Tibial nerve (tissue), 3 donors: ENCODE measurements around the gene RPL19.

Experiments used
- POLR2A ChIP-seq, 2 donors: fragments of 450-650 bp; IDR thresholded peaks; one replicate each; pipeline ENCODE4 v1.6.1; 2017; ENCODE audit warnings: antibody characterized with exemption in 2 of 2, mild to moderate bottlenecking in 2 of 2, moderate library complexity in 2 of 2
- TF ChIP-seq, protein P1 (sequence below), 5 experiments: fragments of 200-600 bp in 3 of 5; fragments of 450-650 bp in 2 of 5; sonication (generic) in 3 of 5; IDR thresholded peaks; one replicate each; pipeline ENCODE4 v1.5.1; 2016 to 2019; ENCODE audit warnings: antibody characterized with exemption in 5 of 5, mild to moderate bottlenecking in 3 of 5, moderate library complexity in 2 of 5

DNA sequence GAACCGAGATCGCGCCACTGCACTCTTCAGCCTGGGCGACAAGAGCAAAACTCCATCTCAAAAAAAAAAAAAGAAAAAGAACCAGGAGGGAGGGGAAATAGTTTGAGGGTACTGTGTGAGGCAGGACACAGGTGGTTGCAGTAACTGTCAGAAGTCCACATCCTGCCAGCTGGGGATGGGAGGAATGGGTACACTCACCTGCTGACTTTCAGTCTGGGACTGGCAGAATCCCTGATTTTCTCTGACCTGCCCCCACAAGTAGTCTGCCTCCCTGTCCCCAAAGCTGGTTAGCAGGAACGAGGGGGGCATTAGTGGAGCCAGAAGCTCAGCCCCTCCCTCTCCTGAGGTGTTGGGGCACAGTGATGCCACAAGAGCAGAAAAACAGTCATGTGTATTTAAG, 27.0 kb upstream of the RPL19 start:
- TF ChIP-seq, protein P1, sequence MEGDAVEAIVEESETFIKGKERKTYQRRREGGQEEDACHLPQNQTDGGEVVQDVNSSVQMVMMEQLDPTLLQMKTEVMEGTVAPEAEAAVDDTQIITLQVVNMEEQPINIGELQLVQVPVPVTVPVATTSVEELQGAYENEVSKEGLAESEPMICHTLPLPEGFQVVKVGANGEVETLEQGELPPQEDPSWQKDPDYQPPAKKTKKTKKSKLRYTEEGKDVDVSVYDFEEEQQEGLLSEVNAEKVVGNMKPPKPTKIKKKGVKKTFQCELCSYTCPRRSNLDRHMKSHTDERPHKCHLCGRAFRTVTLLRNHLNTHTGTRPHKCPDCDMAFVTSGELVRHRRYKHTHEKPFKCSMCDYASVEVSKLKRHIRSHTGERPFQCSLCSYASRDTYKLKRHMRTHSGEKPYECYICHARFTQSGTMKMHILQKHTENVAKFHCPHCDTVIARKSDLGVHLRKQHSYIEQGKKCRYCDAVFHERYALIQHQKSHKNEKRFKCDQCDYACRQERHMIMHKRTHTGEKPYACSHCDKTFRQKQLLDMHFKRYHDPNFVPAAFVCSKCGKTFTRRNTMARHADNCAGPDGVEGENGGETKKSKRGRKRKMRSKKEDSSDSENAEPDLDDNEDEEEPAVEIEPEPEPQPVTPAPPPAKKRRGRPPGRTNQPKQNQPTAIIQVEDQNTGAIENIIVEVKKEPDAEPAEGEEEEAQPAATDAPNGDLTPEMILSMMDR (IDR thresholded peaks at IDR 0.05): no peak
- TF ChIP-seq POLR2A (IDR thresholded peaks at IDR 0.05): no peak
